HG03439 (cell line): ENCODE results near the gene LCN10.
"Not testable (repeated sequence)": the region's sequence is repeated elsewhere in the genome, so short reads cannot be mapped to it uniquely, and the experiment has no call there.

Source experiments
- ATAC-seq: cut with Tn5 transposase; IDR thresholded peaks from one replicate; pipeline ENCODE4 v1.9.1; 2021; ENCODE audit warnings: mild to moderate bottlenecking, moderate library complexity; ENCODE audit not compliant: unreplicated experiment

LCN10 gene

GRCh38 chr9:136704741-136705140 is 38.0 kb downstream of the LCN10 start:
- ATAC-seq: not testable (repeated sequence)

DNA sequence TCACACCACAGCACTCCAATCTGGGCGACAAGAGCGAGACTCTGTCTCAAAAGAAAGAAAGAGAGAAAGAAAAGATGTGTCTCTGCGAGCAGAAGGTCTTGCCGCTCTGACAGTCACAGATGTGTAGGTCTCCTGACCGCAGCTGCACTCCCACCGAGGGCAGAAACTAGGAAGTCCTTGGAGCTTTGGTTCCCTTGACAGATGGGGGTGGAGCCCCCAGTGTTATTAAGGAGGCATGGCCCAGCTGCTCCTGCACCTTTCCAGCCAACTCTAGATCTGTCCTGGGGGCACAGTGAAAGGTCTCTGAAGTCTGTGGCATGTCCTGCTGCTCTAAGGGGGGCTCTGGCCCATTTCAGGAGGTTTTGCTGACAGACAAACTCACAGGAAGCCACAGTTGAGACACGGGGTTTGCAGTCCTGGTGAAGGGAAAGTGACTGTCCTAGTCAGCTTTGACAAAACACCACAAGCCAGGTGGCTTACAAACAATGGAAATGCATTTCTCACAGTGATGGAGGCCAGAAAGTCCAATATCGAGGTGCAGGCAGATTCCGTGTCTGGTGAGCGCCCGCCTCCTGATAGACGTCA is 39.4 kb downstream of the LCN10 start:
- no peak for ATAC-seq

- no peak for ATAC-seq
Observed at GRCh38 chr9:136701668-136702053, 41.1 kb downstream of the LCN10 start.

DNA sequence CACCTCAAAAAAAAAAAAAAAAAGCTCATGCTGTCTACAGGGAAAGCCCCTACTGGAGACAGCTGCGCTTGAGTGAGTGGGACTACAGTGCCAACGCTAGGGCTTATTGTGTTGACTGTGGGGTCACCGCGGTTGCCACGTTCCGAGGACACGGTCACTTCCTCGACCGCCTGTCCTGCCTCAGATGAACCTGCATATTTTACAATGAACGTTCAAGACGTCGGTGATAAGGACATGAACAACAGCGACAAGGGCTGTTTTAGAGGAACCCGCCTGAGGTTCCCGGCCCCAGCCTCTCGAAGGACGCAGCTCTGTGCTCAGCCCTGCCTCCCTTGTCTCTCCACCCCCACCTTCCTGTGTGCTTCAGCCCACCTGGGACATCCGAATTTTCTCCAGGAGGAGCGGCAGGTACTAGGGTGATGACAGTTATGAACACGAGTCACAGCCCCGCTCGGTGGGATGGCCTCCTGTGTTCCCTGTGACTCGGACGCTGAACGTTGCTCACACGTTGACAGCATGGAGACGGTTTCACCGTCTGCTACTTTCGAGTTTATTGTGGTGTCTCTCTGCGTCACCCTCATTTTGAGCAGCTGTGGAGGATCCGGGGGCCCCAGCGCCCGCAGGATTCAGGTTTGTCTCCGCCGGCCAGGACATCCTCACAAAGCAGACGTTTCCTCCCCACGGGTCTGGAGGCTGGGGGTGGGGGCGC is 41.6 kb downstream of the LCN10 start:
- ATAC-seq: peak; percentile 59

GRCh38 chr9:136700304-136700703 is 42.4 kb downstream of the LCN10 start:
- no peak for ATAC-seq

DNA sequence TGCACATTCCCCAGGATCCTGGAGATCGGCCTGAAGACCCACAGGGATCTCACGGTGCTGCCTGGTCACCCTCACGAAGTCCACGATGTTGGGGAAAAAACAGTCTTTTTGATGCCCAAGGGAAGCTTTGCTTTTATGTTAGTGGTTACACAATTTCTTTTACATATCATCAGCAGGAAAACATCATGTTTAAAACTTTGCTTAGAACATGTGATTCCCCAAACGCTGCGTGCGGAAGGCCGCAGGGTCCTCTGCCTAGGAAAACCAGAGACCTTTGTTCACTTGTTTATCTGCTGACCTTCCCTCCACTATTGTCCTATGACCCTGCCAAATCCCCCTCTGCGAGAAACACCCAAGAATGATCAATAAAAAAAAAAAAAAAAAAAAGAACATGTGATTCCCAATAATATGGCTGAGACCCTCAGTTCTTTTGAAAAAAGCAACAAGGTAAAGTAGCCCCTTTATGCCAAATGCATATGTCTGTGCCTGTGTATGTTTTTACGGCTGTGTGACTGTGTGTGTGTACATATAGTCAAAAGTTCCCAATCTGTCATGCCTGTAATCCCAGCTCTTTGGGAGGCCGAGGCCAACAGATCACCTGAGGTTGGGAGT is 44.0 kb downstream of the LCN10 start:
- no peak for ATAC-seq

- no peak for ATAC-seq
Observed at GRCh38 chr9:136697821-136698526, 44.8 kb downstream of the LCN10 start.

DNA sequence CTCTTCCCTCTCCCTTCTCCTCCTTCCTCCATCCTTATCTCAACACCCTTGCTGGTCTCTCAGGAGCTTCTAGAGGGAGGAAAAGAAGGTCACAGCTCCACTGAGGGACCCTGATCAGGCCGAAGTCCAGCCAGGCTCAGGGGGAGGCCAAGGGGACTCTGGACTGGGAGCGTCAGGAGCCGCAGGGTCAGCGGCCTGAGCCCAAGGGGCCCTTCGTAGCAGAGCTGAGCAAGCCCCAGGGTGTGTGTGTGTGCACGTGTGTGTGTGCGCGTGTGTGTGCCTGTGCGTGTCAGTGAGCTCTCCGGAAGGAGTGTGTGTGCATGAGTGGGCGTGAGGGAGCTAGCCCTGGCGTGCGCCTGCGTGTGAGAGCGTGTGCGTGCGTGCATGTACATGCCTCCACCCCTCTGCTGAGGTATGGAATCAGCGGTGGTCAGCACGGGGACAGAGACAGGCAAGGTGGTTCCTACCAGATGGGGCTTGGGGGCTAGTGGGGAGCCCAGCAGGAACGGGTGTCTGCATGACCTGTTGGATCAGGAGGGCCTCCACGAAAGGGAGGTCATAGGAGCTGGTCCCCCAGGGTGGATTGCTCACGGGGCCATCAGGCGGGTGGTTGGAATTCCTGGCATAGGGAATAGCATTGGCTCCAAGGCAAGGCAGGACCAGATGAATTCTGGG is 45.5 kb downstream of the LCN10 start:
- no peak for ATAC-seq

DNA sequence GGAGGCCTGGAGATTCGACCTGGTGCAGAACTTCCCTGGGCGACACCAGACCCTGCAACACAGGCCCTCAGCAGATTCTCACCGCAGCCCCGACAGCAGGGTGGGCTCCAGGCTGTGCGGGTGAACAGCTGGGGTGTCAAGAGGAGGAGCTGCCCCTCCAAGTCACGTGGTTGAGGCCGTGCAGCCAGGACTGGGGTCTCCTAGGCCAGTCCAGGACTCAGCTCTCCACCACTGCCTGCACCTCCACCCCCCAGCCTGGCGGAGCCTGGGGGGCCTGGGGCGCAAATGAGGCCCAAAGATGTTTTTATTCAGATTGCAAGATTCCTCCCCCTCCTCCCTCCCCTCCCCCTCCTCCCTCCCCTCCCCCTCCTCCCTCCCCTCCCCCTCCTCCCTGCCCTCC is 46.2 kb downstream of the LCN10 start:
- ATAC-seq: no peak

- no peak for ATAC-seq
Observed at GRCh38 chr9:136695955-136696354, 46.8 kb downstream of the LCN10 start.

DNA sequence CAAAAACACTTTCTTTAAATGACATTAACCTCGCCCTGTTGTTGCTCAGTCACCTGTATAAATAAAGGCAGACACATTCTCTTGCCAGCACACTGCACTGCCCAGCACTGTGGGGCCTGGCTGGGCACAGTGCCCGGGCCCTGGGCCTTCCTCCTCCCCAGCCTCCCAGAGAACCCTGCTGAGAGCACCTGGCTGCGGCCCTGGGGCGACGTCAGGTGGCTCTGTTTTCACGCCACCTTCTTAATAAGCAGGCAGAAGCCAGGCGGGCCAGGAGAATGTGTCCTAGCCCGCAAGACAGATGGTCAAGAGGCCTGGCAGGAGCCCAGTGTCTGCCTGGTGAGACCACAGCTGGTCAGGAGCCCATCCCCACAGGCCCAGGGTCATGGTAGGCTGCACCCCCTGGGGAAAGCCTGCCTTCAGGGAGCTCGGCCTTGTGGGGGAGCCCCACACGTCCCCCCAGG is 47.3 kb downstream of the LCN10 start:
- ATAC-seq: no peak

DNA sequence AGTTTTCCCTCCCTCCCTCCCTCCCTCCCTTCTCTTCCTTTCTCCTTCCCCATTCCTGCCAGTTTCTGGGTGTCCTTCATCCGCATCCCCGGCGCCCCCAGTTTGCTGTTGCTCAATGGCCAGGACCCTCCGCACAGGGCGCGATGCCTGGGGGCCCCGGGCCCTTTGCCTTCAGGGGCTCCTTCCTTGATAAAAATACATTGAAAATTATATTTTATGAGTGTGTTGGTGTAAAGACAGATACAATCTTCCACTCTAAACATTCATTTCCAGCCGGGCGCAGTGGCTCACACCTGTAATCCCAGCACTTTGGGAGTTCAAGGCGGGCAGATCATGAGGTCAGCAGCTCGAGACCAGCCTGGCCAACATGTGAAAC is 47.9 kb downstream of the LCN10 start:
- ATAC-seq: no peak

- no peak for ATAC-seq
Observed at GRCh38 chr9:136694163-136694871, 48.4 kb downstream of the LCN10 start.

- ATAC-seq: no peak
Observed at GRCh38 chr9:136693490-136694162, 49.1 kb downstream of the LCN10 start.

- ATAC-seq: no peak
Observed at GRCh38 chr9:136693135-136693489, 49.6 kb downstream of the LCN10 start.

GRCh38 chr9:136692185-136693134 is 50.3 kb downstream of the LCN10 start:
- no peak for ATAC-seq

DNA sequence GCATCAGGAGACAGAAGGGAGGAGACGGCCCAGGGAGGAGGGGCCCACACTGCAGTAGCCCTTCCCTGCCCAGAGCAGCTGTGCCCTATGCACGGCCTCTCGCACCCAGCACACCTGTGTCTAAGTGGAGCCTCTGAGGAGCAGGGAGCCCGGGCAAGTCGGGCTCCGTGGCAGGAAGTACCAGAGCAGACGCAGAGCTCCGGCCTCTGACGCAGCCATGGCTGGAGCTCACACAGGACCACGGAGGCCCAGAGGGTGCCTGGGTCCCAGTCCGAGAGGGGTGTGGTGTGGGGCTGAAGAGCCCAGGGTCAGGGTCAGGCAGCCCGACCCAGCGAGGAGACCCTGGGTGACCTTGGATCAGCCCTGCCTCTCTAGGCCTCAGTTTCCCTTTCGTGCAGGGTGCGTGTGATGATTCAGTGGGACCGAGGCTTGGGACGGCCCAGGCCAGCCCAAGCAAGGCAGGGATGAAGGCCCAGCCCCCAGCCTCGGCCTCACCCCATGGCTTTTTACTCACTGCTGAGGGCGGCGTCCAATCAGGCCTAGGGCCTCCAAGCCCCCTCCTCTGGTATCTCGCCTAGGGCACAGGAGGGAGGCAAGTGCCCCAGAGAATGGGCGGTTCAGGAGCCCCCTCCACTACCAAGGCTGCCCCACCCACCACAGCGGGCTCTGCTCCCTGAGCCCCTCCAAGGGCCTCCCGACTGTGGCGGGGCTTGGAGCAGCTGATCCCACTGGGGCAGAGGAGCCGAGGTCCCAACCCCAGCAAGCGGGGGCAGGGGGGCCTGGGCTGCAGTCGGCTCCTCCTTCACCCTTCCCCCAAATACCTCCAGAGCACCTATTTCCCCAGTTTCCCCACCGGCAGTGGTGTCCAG is 51.2 kb downstream of the LCN10 start:
- no peak for ATAC-seq

- ATAC-seq: no peak
Observed at GRCh38 chr9:136690806-136691261, 51.9 kb downstream of the LCN10 start.
